GM12892 (cell line): Measurements from ENCODE around the gene NR2F2.

Experiments
- POLR2A ChIP-seq: IDR thresholded peaks from 2 replicates; pipeline ENCODE4 v1.6.1; 2011; ENCODE audit warnings: low read depth, low read length, control low read depth
- POLR2AphosphoS5 ChIP-seq: IDR thresholded peaks from 2 replicates; pipeline ENCODE4 v1.6.1; 2011; ENCODE audit warnings: low read depth, low read length, control low read depth

- no peak for TF ChIP-seq POLR2AphosphoS5
- TF ChIP-seq POLR2A, result no peak
Observed at GRCh38 chr15:96349034-96349856, 18.7 kb downstream of the NR2F2 start.
